ENCODE measurements around the gene S100A9. TPM values are rescaled to one million over a fixed set of nuclear protein-coding genes. Genes with fewer than 3 reads are reported as not detected.

The S100A9 gene
- total RNA-seq, 1 donor from 2014 or later = not detected

DNA sequence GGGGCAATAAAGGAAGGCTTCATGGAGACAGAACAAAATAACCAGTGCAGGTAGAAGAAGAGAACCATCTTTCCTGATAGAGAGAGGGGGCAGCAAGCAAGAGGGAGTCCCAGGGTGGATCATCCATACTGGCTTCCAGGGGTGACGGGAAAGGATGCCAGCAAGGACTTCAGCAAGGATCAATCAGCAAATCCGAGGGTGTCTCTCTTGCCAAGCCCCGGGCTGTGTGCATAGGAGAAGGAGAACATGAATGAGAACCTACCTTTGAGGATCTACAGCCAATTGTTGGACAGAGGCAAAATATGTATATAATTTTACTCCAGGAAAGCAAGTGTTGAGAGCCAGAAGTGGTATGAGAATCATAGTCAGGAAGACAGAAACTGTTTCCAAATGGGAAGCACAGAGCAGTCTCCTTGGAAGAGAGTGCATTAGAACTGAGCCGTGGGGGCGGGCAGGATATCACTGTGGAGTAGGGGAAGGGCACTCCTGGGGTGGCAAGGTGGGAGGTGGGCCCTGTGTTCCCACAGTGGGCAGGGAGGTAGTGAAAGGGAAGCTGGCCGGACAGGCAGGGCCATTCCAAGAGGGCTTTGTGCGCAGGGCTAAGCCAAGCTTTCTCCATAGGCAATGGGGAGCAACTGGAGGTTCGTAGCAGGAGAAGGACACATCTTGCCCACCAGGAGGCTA lies 1.1 kb upstream of the S100A9 start:
- Mint-ChIP-seq H3K9me3 (no peaks in the 10 kb centered on the region), H3K4me1 (no peaks in the 10 kb centered on the region), H3K36me3 (ENCODE audit: low read depth) (no peaks in the 10 kb centered on the region), H3K27ac (ENCODE audit: unreplicated experiment) (no peak overlapping the region), H3K27me3 (ENCODE audit: low read depth) (peaks cover 17% of the 10 kb centered on the region), H3K4me3 (no peak overlapping the region)
- DNase-seq (ENCODE audit: low read depth, low spot score) = no peak
- TF ChIP-seq, protein P1, sequence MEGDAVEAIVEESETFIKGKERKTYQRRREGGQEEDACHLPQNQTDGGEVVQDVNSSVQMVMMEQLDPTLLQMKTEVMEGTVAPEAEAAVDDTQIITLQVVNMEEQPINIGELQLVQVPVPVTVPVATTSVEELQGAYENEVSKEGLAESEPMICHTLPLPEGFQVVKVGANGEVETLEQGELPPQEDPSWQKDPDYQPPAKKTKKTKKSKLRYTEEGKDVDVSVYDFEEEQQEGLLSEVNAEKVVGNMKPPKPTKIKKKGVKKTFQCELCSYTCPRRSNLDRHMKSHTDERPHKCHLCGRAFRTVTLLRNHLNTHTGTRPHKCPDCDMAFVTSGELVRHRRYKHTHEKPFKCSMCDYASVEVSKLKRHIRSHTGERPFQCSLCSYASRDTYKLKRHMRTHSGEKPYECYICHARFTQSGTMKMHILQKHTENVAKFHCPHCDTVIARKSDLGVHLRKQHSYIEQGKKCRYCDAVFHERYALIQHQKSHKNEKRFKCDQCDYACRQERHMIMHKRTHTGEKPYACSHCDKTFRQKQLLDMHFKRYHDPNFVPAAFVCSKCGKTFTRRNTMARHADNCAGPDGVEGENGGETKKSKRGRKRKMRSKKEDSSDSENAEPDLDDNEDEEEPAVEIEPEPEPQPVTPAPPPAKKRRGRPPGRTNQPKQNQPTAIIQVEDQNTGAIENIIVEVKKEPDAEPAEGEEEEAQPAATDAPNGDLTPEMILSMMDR (conservative IDR thresholded peaks at IDR 0.05) = no peak

DNA sequence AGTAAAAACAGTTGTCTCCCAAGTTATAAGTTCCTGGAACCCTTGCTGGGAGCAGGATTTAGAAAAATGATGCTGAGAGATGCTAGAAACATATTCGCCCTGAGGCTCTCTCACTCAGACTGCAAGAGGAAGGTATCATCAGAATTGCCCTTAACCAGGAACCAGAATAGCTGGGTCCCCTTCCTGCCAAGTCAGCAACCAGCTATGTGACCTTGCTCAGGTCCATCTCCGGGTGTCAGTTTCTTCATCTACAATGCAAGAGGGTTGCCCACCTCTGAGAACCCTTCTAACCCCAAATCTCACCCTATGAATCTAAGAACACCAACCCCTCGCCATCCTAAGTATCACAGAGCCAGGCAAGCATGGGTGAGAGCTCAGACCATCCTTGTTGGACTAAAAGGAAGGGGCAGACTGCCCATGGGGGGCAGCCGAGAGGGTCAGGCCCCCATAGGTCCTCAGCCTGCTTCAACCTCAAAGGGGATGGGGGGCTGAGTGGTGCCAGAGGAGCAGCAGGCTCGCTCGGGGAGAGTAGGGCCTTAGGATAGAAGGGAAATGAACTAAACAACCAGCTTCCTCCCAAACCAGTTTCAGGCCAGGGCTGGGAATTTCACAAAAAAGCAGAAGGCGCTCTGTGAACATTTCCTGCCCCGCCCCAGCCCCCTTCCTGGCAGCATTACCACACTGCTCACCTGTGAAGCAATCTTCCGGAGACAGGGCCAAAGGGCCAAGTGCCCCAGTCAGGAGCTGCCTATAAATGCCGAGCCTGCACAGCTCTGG lies 390 bp upstream of the S100A9 start:
- Mint-ChIP-seq H3K36me3 (ENCODE audit: low read depth) (no peaks in the 10 kb centered on the region), H3K27ac (ENCODE audit: unreplicated experiment) (no peak overlapping the region), H3K4me3 (no peak overlapping the region), H3K4me1 (no peaks in the 10 kb centered on the region), H3K9me3 (no peaks in the 10 kb centered on the region), H3K27me3 (ENCODE audit: low read depth) (peaks cover 13% of the 10 kb centered on the region)
- TF ChIP-seq, protein P1 (conservative IDR thresholded peaks at IDR 0.05) = no peak
- DNase-seq (ENCODE audit: low read depth, low spot score) = no peak

DNA sequence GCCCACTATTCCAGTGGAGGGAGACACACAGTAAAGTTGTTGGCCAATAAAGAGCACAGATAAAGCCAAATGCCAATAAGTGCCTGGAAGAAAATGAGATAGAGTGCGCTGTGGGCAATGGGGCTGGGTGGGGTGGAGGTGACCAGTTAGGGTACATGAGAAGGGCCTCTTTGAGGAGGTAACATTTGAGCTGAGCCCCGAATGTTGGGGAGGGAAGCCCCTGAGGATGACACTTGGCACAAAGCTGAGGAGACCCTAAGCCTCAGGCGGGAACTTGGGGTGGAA lies 979 bp downstream of the S100A9 start:
- TF ChIP-seq, protein P1 (conservative IDR thresholded peaks at IDR 0.05) = no peak
- Mint-ChIP-seq H3K9me3 (no peaks in the 10 kb centered on the region), H3K4me1 (no peaks in the 10 kb centered on the region), H3K4me3 (no peak overlapping the region), H3K27me3 (ENCODE audit: low read depth) (peaks cover 23% of the 10 kb centered on the region), H3K27ac (ENCODE audit: unreplicated experiment) (no peak overlapping the region), H3K36me3 (ENCODE audit: low read depth) (no peaks in the 10 kb centered on the region)
- DNase-seq (ENCODE audit: low read depth, low spot score) = no peak

DNA sequence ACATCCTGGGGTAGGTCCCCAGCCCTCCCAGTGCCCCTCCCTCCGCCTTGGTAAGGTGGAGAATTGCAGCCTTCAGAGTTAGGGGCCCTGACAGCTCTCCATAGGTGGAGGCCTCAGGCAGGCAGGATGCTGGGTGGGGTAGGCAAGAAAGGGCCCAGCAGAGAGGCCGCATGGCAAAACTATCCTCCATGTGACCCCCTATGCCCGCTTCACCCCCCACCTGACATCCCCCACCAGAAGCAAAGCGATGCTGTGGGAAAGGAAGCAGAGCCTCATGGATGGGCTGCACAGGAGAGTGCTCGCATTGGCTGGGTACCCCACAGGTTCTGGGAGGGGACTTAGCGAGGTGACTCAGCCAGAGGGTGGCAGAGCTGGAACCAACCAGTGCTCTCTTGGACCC lies 1.6 kb downstream of the S100A9 start:
- Mint-ChIP-seq H3K27me3 (ENCODE audit: low read depth) (peaks cover 25% of the 10 kb centered on the region), H3K9me3 (no peaks in the 10 kb centered on the region), H3K27ac (ENCODE audit: unreplicated experiment) (no peak overlapping the region), H3K4me3 (no peak overlapping the region), H3K36me3 (ENCODE audit: low read depth) (no peaks in the 10 kb centered on the region), H3K4me1 (no peaks in the 10 kb centered on the region)
- TF ChIP-seq, protein P1 (conservative IDR thresholded peaks at IDR 0.05) = no peak
- DNase-seq (ENCODE audit: low read depth, low spot score) = no peak

DNA sequence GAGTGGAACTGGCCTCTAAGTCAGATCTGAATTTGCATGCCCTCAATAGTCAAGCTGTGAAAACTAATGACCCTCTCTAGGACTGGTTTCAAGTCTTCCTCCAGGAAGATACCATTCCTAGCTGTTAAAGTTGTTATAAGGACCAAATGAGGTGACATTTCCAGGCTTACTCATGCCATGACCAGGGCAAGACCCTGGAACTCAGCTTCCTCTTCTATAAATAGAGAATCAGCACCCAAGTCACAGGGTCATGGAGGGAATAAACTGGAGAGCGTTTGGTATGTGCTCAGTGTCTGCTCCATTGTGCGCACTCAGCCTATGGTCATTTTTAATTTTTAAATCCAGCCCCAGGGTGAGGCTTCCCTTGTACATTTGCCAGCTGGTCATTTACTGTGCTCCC lies 2.5 kb downstream of the S100A9 start:
- Mint-ChIP-seq H3K36me3 (ENCODE audit: low read depth) (no peaks in the 10 kb centered on the region), H3K27ac (ENCODE audit: unreplicated experiment) (no peak overlapping the region)

More for the DNA sequence above, 2.5 kb downstream of the S100A9 start:
- H3K4me1 Mint-ChIP-seq = no peaks in the 10 kb centered on the region
- DNase-seq (ENCODE audit: low read depth, low spot score) = no peak
- no peak overlapping the region for H3K4me3 Mint-ChIP-seq
- TF ChIP-seq, protein P1 (conservative IDR thresholded peaks at IDR 0.05) = no peak
- H3K9me3 Mint-ChIP-seq = no peaks in the 10 kb centered on the region
- H3K27me3 Mint-ChIP-seq (ENCODE audit: low read depth) = peaks cover 31% of the 10 kb centered on the region
